IPS DF 4.7 (cell line): ENCODE measurements around the gene BAZ2B.
"Not testable (repeated sequence)": the region's sequence is repeated elsewhere in the genome, so short reads cannot be mapped to it uniquely, and the experiment has no call there.

Source experiments
- DNase-seq: peaks from one replicate; pipeline ENCODE4 v3.0.0-alpha.2; 2013; ENCODE audit warnings: low spot score; ENCODE audit errors: extremely low read depth

Gene BAZ2B, protein sequence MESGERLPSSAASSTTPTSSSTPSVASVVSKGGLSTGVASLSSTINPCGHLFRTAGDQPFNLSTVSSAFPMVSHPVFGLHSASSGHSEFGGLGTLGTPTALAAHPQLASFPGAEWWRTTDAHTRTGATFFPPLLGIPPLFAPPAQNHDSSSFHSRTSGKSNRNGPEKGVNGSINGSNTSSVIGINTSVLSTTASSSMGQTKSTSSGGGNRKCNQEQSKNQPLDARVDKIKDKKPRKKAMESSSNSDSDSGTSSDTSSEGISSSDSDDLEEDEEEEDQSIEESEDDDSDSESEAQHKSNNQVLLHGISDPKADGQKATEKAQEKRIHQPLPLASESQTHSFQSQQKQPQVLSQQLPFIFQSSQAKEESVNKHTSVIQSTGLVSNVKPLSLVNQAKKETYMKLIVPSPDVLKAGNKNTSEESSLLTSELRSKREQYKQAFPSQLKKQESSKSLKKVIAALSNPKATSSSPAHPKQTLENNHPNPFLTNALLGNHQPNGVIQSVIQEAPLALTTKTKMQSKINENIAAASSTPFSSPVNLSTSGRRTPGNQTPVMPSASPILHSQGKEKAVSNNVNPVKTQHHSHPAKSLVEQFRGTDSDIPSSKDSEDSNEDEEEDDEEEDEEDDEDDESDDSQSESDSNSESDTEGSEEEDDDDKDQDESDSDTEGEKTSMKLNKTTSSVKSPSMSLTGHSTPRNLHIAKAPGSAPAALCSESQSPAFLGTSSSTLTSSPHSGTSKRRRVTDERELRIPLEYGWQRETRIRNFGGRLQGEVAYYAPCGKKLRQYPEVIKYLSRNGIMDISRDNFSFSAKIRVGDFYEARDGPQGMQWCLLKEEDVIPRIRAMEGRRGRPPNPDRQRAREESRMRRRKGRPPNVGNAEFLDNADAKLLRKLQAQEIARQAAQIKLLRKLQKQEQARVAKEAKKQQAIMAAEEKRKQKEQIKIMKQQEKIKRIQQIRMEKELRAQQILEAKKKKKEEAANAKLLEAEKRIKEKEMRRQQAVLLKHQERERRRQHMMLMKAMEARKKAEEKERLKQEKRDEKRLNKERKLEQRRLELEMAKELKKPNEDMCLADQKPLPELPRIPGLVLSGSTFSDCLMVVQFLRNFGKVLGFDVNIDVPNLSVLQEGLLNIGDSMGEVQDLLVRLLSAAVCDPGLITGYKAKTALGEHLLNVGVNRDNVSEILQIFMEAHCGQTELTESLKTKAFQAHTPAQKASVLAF (N-terminal part only)

GRCh38 chr2:159616286-159616701 lies at the start of gene BAZ2B:
BAZ2B (minus strand) TSS chr2:159616548; CDS start chr2:159478719, 137,829 bp downstream.
- DNase-seq = no peak

DNA sequence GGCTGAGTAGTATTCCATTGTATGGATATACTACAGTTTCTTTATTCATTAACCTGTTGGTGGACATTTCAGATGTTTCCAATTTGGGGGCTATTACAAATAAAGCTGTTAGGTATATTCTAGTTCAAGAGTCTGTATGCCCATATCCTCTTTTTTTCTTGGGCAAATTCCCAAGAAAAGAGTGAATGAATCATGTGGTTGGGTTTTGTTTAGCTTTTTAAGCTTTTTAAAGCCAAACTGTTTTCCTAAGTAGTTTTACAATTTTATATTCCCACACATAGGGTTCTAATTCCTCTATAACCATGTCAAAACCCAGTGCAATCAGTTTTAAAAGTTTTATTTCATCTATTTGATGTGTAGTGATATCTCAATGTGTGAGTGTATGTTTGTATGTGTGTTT lies 44.9 kb upstream of the BAZ2B start:
- DNase-seq = no peak

- no peak for DNase-seq
Measured at GRCh38 chr2:159658881-159659873, 42.8 kb upstream of the BAZ2B start.

- DNase-seq = no peak
Measured at GRCh38 chr2:159653962-159654361, 37.6 kb upstream of the BAZ2B start.

DNA sequence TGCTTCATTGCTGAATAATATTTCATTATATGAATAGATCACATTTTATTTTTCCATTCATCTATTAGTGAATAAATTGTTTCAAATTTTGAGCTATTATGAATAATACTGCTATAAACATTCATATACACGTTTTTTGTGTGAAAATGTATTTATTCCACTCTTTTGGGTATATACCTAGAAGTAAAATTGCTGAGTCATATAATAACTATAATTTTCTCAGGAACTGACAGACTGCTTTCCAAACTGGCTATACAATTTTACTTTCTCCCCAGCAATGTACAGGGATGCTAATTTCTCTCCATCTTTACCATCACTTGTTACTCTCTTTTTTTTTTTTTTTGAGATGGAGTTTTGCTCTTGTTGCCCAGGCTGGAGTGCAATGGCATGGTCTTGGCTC lies 35.5 kb upstream of the BAZ2B start:
- DNase-seq = no peak

DNA sequence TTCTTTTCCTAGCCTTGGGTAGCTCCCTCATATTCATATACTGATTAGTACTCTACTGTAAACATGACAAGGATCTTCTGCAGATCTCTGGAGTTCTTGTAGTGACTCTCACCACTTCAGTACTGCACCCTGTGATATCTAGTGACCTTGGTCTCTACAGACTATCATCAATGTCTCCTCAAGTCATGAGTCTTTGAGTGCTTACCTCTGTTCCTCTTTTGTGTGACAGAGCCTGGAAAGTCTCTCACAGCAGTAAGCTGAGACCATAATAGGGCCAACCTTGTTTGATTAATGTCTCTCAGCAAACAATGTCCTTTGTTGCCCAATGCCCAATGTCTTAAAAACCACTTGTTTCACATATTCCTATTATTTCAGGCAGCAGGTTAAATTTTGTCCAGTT lies 34.2 kb upstream of the BAZ2B start:
- DNase-seq = no peak

- DNase-seq = no peak
Measured at GRCh38 chr2:159648643-159649042, 32.3 kb upstream of the BAZ2B start.

DNA sequence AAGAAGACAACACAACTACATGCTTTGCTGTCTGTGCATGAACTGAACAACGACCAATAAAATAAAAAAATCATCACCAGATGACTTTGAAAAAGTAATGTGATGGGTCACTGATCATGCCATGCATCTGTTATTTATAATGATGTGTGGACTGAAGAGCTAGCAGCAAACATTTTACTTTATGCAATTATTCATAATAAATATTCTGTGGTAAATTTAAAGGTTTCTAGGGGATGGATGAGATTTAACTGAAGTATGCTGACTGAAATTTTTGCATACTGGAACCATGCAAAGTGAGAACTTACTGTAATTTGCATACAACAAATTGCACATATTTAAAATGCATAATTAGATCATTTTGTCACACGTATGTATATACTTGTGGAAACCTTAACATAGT lies 31.3 kb upstream of the BAZ2B start:
- DNase-seq = no peak

DNA sequence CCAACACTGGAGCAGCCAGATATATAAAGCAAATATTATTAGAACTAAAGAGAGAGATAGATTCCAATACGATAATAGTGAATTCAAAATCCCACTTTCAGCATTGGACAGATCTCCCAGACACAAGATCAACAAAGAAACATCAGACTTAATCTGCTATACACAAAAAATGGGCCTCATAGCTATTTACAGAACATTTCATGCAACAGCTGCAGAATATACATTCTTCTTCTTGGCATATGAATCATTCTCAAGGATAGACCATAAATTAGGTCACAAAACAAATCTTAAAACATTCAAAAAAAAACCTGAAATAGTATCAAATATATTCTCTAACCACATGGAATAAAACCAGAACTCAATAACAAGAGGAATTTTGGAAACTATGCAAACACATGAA lies 23.8 kb upstream of the BAZ2B start:
- DNase-seq = no peak

DNA sequence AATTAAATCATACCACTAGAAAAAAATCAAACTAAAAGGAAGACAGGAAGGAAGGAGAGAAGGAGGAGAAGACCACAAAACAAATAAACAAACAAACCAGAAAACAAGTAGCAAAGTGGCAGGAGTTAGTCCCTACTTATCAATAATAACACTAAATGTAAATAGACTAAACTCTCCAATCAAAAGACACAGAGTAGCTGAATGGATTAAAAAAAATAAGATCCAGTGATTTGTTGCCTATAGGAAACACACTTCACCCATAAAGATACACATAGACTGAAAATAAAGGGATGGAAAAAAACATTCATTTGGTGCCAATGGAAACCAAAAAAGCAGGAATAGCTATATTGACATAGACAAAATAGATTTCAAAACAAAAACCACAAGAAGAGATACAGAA lies 23.4 kb upstream of the BAZ2B start:
- no peak for DNase-seq

DNA sequence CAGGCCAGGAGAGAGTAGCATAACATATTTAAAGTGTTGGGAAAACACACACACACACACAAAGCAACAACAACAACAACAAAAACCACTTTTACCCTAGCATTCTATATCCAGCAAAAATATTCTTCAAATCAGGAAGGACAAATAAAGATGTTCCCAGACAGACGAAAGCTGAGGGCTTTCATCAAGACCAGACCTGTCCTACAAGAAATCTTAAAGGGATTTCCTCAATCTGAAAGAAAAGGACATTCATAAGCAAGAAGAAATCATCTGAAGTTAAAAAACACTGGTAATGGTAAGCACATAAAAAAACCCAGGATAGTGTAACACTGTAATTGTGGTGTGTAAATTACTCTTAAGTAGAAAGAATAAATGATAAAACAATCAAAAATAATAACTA lies 22.7 kb upstream of the BAZ2B start:
- DNase-seq = no peak

DNA sequence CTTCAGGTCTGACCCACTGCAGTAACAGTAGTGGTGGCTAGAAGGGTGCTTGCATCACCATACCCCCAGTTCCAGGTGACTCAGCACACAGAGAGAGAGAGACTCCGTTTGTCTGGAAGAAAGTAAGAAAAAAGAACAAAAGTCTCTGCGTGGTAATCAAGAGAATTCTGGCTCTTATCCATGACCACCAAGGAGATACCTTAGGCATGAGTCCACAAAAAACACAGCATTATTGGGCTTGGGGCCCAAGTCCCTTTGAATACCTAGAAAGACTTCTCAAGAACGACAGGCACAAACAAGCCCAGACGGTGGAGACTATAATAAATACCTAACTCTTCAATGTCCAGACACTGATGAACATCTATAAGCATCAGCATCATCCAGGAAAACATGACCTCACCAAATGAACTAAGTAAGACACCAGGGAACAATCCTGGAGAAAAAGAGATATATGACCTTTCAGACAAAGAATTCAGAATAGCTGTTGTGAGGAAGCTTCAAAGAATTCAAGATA lies 21.7 kb upstream of the BAZ2B start:
- DNase-seq = no peak

DNA sequence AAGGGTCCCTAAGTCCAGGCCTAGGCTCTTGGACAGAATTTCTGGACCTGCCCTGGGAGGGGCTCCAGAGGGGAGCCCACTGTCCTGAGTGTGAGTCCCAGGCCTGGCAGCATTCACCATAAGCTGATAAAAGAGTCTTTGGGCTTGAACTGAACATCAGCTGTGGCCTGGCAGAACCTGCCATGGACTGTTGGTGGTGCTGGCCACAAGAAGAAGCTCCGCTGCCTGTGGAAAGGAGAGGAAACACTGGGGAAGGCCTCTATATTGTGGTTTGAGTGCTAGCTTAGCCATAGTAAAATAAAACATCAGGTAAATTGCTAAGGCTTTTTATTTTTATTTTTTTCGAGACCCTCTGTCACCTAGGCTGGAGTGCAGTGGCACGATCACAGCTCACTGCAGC lies 20.9 kb upstream of the BAZ2B start:
- DNase-seq = no peak

GRCh38 chr2:159635006-159635789 lies 18.9 kb upstream of the BAZ2B start:
- no peak for DNase-seq

- DNase-seq = no peak
Measured at GRCh38 chr2:159633219-159633618, 16.9 kb upstream of the BAZ2B start.

DNA sequence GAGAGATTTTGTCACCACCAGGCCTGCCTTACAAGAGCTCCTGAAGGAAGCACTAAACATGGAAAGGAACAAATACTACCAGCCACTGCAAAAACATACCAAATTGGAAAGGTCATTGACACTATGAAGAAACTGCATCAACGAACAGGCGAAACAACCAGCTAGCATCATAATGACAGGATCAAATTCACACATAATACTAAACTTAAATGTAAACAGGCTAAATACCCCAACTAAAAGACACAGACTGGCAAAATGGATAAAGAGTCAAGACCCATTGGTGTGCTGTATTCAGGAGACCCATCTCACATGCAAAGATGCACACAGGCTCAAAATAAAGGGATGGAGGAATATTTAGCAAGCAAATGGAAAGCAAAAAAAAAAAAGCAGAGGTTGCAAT lies 9.3 kb upstream of the BAZ2B start:
- DNase-seq = not testable (repeated sequence)

- DNase-seq = no peak
Measured at GRCh38 chr2:159623436-159623835, 7.1 kb upstream of the BAZ2B start.

GRCh38 chr2:159622966-159623365 lies 6.6 kb upstream of the BAZ2B start:
- no peak for DNase-seq

DNA sequence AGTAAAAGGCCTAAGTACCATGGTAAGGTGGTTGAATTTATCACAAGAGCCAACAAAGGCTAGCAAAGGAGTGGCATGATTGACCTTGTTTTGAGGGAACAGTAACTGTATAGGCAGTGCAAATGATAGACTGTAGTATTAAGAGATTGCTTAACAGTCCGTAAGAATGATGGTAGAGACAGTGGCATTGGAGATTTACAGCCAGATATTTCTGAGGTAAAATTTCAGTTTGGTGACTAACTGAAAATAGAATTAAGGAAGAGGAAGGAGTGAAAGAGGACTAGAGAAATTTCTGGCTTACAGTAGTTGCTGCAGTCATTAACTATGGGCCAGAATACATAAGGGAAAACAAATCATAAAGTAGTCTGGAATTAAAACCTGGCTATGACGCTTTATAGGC lies 4.4 kb upstream of the BAZ2B start:
- no peak for DNase-seq

- DNase-seq = no peak
Measured at GRCh38 chr2:159617646-159618045, 1.3 kb upstream of the BAZ2B start.
